Thyroid gland (tissue), 4 donors: Measurements from ENCODE around the gene PGS1.

Experiments used
- POLR2A ChIP-seq, 2 donors: fragments of 450-650 bp; IDR thresholded peaks; one replicate each; pipeline ENCODE4 v1.6.1; 2017; ENCODE audit warnings: antibody characterized with exemption in 2 of 2, mild to moderate bottlenecking in 2 of 2, moderate library complexity in 1 of 2
- TF ChIP-seq, protein P1 (sequence below), 6 experiments: fragments of 200-600 bp in 3 of 6; fragments of 450-650 bp in 3 of 6; sonication (generic) in 3 of 6; IDR thresholded peaks; one replicate each; pipeline ENCODE4 v1.5.1; 2016 to 2019; ENCODE audit warnings: antibody characterized with exemption in 6 of 6, mild to moderate bottlenecking in 2 of 6, inconsistent platforms in 1 of 6, moderate library complexity in 1 of 6

DNA sequence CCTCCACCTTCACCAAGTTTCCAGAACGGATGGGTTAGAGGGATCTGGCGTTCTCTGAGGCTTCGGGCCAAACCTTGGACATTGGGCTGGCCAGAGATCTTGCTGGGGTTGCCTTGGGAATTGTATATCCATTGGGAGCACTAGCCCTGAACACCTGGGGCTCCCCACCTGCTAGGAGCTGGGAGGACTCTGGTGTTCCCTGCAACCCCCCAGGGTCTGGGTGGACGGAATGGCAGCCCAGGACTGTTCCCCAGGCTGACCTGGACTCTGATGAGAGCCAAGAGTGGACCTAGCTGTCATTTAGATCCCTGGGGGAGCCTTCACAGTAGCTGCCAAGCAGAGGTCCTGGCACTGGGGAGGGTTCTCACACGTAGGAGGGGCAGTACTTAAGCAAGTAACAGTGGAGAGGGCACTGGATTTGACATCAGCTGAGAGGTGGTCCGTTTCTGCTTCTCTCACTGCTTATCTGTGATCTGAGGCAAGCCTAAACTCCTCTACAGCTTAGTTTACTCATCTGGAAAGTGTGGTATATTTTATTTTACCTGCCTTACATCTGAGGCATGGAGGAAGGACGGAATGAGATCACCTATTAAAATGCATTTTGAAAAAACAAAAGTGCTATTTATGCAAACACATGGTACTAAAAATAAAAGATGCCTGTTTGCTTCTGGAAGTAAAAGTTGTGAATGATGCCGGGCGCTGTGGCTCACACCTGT is 30.2 kb upstream of the PGS1 start:
- no peak for TF ChIP-seq POLR2A (IDR thresholded peaks at IDR 0.05)
- TF ChIP-seq, protein P1, sequence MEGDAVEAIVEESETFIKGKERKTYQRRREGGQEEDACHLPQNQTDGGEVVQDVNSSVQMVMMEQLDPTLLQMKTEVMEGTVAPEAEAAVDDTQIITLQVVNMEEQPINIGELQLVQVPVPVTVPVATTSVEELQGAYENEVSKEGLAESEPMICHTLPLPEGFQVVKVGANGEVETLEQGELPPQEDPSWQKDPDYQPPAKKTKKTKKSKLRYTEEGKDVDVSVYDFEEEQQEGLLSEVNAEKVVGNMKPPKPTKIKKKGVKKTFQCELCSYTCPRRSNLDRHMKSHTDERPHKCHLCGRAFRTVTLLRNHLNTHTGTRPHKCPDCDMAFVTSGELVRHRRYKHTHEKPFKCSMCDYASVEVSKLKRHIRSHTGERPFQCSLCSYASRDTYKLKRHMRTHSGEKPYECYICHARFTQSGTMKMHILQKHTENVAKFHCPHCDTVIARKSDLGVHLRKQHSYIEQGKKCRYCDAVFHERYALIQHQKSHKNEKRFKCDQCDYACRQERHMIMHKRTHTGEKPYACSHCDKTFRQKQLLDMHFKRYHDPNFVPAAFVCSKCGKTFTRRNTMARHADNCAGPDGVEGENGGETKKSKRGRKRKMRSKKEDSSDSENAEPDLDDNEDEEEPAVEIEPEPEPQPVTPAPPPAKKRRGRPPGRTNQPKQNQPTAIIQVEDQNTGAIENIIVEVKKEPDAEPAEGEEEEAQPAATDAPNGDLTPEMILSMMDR (IDR thresholded peaks at IDR 0.05) = no peak
